ENCODE measurements around the gene PLCH1.

PLCH1 gene

GRCh38 chr3:155367506-155367905, 377.4 kb downstream of the PLCH1 start:
- TF ChIP-seq PKNOX1 (IDR thresholded peaks at IDR 0.05): no peak
- no peak for TF ChIP-seq ZNF384 (IDR thresholded peaks at IDR 0.05)
- TF ChIP-seq NFRKB (IDR thresholded peaks at IDR 0.05): no peak
- no peak for TF ChIP-seq FOXM1 (IDR thresholded peaks at IDR 0.05; ENCODE audit: borderline replicate concordance)
- no peak for TF ChIP-seq CTBP1 (IDR thresholded peaks at IDR 0.05; ENCODE audit: borderline replicate concordance)
- TF ChIP-seq TARDBP (IDR thresholded peaks at IDR 0.05): no peak
- ChIA-PET CTCF (no interaction called here), POLR2A (no interaction called here)
- no peak for DNase-seq (ENCODE audit: extremely low spot score)

- ChIA-PET CTCF (no interaction called here), POLR2A (no interaction called here)
- no peak for TF ChIP-seq FOXM1 (IDR thresholded peaks at IDR 0.05; ENCODE audit: borderline replicate concordance)
- DNase-seq (ENCODE audit: extremely low spot score): no peak
Observed at GRCh38 chr3:155365178-155365783, 379.6 kb downstream of the PLCH1 start.

- DNase-seq (ENCODE audit: extremely low spot score): no peak
- TF ChIP-seq FOXA1 (IDR thresholded peaks at IDR 0.05) (no peak), ZNF384 (IDR thresholded peaks at IDR 0.05) (no peak), CTBP1 (IDR thresholded peaks at IDR 0.05; ENCODE audit: borderline replicate concordance) (no peak), LEF1 (IDR thresholded peaks at IDR 0.05; ENCODE audit: borderline replicate concordance) (no peak), SP1 (IDR thresholded peaks at IDR 0.05) (no peak), TARDBP (IDR thresholded peaks at IDR 0.05) (no peak), NFRKB (IDR thresholded peaks at IDR 0.05) (no peak), HDGF (IDR thresholded peaks at IDR 0.05; ENCODE audit: borderline replicate concordance) (no peak), PKNOX1 (IDR thresholded peaks at IDR 0.05) (no peak), FOXM1 (IDR thresholded peaks at IDR 0.05; ENCODE audit: borderline replicate concordance) (no peak), BHLHE40 (IDR thresholded peaks at IDR 0.05; ENCODE audit: borderline replicate concordance) (no peak), L3MBTL2 (conservative IDR thresholded peaks at IDR 0.05) (no peak), FOXK2 (IDR thresholded peaks at IDR 0.05) (no peak), ARNT (IDR thresholded peaks at IDR 0.05) (no peak), ELF4 (IDR thresholded peaks at IDR 0.05) (no peak), SUZ12 (IDR thresholded peaks at IDR 0.05) (no peak)
- POLR2A ChIA-PET: no interaction called here
- CTCF ChIA-PET: interaction anchor here (0.6 kb wide), 1 partner anchor 292 kb away, joined by 3 read pairs; no protein-coding TSS in a partner anchor
Observed at GRCh38 chr3:155364492-155364891, 380.4 kb downstream of the PLCH1 start.

- ChIA-PET CTCF (no interaction called here), POLR2A (no interaction called here)
- no peak for DNase-seq (ENCODE audit: extremely low spot score)
- no peak for TF ChIP-seq SUZ12 (IDR thresholded peaks at IDR 0.05)
- TF ChIP-seq TARDBP (IDR thresholded peaks at IDR 0.05): no peak
- no peak for TF ChIP-seq SP1 (IDR thresholded peaks at IDR 0.05)
- no peak for TF ChIP-seq BHLHE40 (IDR thresholded peaks at IDR 0.05; ENCODE audit: borderline replicate concordance)
- TF ChIP-seq FOXM1 (IDR thresholded peaks at IDR 0.05; ENCODE audit: borderline replicate concordance): no peak
- TF ChIP-seq HDGF (IDR thresholded peaks at IDR 0.05; ENCODE audit: borderline replicate concordance): no peak
- no peak for TF ChIP-seq LEF1 (IDR thresholded peaks at IDR 0.05; ENCODE audit: borderline replicate concordance)
- TF ChIP-seq NFRKB (IDR thresholded peaks at IDR 0.05): no peak
- TF ChIP-seq FOXA1 (IDR thresholded peaks at IDR 0.05): no peak
- TF ChIP-seq FOXK2 (IDR thresholded peaks at IDR 0.05): no peak
- no peak for TF ChIP-seq ZNF384 (IDR thresholded peaks at IDR 0.05)
Observed at GRCh38 chr3:155363690-155364070, 381.2 kb downstream of the PLCH1 start.

GRCh38 chr3:155362808-155363689, 381.8 kb downstream of the PLCH1 start:
- TF ChIP-seq ARNT (IDR thresholded peaks at IDR 0.05) (no peak), ELF4 (IDR thresholded peaks at IDR 0.05) (no peak), NFRKB (IDR thresholded peaks at IDR 0.05) (no peak), CTBP1 (IDR thresholded peaks at IDR 0.05; ENCODE audit: borderline replicate concordance) (no peak), SUZ12 (IDR thresholded peaks at IDR 0.05) (no peak), ZNF384 (IDR thresholded peaks at IDR 0.05) (no peak), SP1 (IDR thresholded peaks at IDR 0.05) (no peak), FOXK2 (IDR thresholded peaks at IDR 0.05) (no peak), HDGF (IDR thresholded peaks at IDR 0.05; ENCODE audit: borderline replicate concordance) (no peak), BHLHE40 (IDR thresholded peaks at IDR 0.05; ENCODE audit: borderline replicate concordance) (no peak), L3MBTL2 (conservative IDR thresholded peaks at IDR 0.05) (no peak), FOXA1 (IDR thresholded peaks at IDR 0.05) (no peak), LEF1 (IDR thresholded peaks at IDR 0.05; ENCODE audit: borderline replicate concordance) (no peak)
- ChIA-PET CTCF (no interaction called here), POLR2A (no interaction called here)
- DNase-seq (ENCODE audit: extremely low spot score): no peak

- no peak for DNase-seq (ENCODE audit: extremely low spot score)
- POLR2A ChIA-PET: no interaction called here
- CTCF ChIA-PET: no interaction called here
- no peak for TF ChIP-seq SUZ12 (IDR thresholded peaks at IDR 0.05)
- TF ChIP-seq LEF1 (IDR thresholded peaks at IDR 0.05; ENCODE audit: borderline replicate concordance): no peak
- TF ChIP-seq SP1 (IDR thresholded peaks at IDR 0.05): no peak
- no peak for TF ChIP-seq HDGF (IDR thresholded peaks at IDR 0.05; ENCODE audit: borderline replicate concordance)
Observed at GRCh38 chr3:155360281-155360680, 384.6 kb downstream of the PLCH1 start.
